ENCODE data around the gene JSRP1.

- TF ChIP-seq CTCF (conservative IDR thresholded peaks at IDR 0.05) (no peak), ZFX (IDR thresholded peaks at IDR 0.05) (no peak)
These were observed 2.8 kb downstream of the JSRP1 start for GRCh38 chr19:2253106-2254063.
